HG02610 (cell line): ENCODE measurements around the gene CCL4.
A peak's percentile ranks its signal among the peaks of the same experiment; 100 is the strongest.
"Not testable (repeated sequence)": the region's sequence is repeated elsewhere in the genome, so short reads cannot be mapped to it uniquely, and the experiment has no call there.

Experiments used
- ATAC-seq: cut with Tn5 transposase; IDR thresholded peaks from one replicate; pipeline ENCODE4 v1.9.1; 2021; ENCODE audit warnings: mild to moderate bottlenecking, moderate library complexity; ENCODE audit not compliant: unreplicated experiment

Gene CCL4

DNA sequence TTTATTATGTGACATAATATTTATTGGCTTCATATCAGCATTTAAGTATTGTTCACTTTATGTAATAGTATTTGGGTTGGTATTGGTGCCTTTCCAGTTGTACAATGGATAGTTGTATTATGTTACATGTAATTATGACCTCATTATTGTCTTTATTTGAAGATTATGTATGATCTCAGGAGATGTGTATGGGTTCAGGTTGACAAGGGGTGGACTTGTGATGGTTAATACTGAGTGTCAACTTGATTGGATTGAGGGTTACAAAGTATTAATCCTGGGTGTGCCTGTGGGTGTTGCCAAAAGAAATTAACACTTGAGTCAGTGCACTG is 12.0 kb downstream of the CCL4 start:
- not testable (repeated sequence) for ATAC-seq

DNA sequence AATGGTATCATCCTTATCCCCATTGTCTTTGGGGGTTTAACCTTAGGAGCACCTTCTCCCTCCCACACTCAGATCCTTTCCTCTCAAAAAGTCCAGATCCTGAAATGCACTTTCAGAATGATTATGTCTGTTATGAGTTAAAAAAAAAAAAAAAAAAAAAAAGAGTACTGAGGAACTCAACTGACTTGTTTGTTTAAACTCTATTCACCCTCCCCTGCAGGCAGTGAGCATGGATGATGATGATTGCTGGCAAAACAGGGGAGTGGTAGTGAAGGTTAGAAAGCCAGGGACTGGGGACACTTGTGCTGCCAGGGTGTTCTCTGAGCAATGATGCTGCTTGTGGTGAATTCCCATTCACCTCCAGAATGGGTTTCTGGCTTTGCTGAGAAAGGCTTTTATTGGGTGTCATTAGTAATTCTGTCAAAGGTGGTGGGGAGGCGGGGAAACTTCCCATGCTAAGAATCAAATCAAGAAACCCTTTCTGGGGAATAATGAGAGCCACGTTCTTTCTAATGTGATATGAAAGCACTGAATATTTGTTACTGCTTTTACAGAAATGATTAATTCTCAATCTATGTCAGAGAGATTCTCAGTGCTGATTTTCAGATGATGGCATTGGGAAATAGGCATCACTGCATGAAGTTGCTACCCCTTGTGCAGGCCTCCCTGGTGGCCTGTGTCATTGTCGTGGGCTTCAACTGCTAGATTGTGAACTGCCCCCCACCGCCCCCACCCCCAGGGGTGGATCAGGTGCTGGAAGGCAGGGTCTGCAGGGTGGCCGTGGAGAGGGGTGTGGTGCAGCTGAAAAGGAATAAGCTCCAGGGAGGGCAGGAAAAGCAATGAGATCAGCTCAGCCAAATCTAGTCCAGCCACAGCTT is 14.1 kb downstream of the CCL4 start:
- peak; percentile 75 for ATAC-seq

DNA sequence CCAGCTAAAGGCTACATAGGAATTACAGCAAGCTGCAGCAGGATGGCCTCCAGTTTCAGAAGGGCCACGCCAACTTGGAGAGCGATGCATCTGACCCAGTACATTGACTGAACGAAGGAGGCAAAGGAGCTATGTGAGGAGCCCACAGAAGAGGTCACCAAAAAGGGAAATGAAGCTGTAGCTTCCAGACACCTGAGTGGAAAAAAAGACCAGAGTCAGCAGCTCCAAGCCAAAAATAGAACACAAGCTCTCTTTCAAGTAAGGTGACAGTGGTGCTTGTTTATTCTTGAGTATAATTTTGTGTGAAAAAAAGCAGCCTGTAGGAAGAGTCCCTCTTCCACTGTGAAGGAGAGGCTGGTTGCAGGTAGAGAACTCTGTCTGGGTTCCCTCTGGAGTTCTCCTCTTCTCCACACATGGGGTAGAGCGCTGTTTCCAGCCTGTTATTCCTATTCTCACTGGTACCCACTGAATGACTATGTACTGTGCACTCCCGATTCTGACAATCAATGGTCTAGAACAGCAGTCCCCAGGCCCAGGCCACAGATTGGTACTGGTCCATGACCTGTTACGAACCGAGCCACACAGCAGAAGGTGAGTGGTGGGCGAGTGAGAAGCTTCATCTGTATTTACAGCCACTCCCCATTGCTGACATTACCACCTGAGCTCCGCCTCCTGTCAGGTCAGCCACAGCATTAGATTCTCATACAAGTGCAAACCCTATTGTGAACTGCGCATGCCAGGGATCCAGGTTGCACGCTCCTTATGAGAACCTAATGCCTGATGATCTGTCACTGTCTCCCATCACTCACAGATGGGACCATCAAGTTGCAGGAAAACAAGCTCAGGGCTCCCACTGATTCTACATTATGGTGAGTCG is 15.1 kb downstream of the CCL4 start:
- ATAC-seq: no peak

DNA sequence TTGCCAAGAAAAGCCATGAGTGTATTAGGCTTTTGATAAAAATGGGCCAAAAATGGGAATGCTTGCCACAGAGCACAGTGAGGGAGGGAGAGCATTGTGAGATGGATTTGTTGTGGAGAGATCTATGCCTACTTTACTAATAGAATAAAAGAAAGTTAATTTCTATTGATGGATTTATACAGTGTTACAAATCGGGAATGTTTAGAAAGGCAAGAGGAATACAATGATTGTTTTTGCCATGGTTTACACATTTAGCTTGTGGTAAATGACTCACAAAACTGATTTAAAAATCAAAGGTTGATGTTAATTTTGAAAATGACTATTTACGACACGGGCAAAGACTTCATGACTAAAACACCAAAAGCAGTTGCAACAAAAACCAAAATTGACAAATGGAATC is 16.6 kb downstream of the CCL4 start:
- no peak for ATAC-seq

DNA sequence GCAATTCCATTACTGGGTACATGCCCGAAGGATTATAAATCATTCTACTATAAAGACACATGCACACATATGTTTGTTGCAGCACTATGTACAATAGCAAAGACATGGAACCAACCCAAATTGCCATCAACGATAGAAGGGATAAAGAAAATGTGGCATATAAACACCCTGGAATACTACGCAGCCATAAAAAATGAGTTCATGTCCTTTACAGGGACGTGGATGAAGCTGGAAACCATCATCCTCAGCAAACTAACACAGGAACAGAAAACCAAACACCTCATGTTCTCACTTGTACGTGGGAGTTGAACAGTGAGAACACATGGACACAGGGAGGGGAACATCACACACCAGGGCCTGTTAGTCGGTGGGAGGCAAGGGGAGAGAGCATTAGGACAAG is 17.5 kb downstream of the CCL4 start:
- ATAC-seq: not testable (repeated sequence)

DNA sequence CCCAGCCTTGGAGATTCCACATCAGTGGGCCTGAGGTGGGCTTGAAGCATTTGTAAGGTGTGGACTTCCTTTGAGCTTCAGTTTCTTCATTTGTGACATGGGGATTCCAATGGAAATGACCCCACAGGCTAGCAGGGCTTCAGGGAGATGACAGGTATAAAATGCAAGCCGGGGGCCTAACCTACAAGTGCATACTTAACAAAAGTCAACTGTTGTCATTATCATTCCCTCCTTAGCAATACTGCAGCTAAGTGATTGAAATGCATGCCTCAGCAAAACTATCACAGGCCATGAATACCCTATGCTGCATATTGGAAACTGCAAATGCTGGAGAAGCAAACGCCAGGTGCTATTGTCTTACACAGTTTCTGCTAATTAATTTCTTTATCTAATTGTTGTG is 19.8 kb downstream of the CCL4 start:
- no peak for ATAC-seq

DNA sequence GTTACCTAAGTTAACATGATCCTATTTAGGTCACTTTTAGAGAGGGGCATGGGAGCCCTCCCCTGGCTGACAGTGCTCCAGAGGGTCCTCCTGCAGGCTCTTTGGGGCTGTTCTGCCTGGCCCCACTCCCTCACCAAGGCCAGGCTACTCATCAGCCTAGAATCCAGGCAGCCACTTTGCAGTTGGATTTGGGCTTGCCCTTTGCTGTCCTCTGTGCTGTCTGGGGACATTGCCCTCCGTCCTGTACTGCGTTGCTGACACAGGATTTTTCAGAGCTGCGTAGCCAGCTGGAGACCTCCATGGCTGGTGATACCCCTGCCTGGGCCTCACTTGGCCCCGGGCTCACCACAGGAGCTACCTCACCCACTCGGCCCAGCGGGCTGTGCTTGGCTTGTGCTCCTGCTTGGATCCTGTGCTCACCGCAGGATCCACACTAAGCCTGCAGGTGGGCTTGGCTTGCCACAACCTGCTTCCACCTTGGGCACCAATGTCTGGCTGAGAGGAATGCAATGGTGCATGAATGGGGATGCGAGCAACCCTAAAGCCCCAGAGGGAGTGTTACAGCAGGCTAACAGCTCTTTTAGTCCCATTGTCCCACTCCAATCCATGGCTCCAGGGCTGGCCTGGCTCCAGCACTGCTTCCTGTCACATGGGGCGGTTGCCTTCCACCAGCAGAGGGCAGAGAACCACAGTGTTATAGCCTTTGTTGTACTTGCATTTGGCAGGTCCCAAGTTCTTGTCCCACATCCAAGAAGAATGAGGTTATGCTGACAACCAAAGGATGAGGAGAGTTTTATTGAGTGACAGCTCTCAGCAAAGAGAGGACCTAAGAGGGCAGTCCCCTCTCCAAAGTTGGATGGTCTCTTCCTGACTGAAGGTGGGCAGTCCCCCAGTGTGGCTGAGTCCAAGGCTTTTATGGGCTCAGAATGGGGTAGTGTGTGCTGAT is 21.5 kb downstream of the CCL4 start:
- no peak for ATAC-seq

DNA sequence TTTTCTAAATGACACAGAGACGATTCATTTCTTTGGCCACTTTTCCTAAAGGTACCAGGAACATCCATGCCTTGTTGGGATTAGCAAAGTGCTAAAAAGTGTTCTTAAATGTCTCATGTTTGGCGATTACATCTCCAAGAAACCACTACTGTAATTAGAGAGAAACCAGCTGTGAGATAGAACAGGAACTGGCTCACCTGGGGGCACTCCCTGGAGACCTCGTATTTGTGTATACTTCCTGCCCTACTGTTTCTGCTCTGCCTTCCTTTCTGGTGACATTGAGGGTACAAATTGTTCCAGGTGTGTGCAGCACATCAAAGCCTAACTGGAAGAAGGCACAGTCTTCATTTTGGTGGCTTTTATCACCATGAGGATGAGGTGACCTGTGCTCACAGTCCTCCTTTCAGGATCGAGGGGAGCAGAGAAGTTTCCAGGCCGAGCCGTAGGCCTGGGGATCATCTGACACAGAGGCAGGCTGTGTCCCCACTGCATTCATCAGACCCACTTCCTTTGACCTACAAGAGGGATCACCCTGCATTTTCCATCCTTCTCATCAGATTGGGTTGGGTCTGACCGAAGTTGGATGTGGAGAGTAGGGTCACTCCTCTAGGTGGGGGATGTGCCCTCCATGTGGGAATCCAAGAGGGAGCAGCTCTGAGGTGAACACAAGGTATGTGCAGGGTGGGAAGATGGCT is 23.7 kb downstream of the CCL4 start:
- peak; percentile 64 for ATAC-seq

DNA sequence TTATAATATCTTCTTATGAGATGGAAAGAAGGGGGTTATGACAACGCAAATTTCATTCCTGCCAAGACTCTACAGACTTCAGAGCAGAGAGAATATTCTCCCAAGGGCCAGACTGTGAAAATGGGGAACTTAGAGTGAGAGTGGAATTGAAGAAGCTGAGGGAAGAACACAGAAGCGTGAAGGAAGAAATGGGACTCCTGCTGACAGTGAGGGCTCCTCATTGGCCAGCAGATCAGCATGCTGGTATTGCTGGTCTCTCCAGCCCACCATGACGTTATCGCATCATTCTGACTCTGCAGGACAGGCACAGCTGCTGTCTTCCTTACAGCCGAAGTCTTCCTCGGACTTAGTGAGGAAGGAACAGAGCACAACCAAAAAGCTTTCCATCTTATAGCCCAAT is 24.3 kb downstream of the CCL4 start:
- no peak for ATAC-seq

DNA sequence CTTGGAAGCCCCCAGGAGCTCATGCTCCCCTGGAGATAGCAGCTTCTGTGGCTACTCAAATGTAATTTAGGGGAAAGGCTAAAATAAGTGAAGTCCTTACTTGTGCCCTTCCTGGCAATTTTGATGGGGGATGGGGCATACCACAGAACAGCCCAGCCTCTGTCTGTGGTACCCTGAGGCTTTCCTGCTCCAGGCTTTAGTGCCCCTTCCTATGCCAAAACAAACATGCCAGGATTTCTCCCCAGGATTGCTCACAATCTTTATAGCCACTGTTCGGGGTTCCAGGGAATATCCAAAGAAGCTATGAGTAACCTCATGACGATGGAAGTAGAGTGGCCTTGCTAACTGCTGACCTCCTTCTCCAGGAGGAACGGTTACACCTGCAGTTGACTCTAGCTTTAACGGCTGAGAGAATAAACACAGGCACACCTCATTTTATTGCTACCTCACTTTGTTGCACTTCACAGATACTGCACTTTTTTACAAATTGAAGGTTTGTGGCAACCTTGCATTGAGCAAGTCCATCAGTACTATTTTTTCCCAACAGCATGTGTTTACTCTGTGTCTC is 24.9 kb downstream of the CCL4 start:
- ATAC-seq: no peak

DNA sequence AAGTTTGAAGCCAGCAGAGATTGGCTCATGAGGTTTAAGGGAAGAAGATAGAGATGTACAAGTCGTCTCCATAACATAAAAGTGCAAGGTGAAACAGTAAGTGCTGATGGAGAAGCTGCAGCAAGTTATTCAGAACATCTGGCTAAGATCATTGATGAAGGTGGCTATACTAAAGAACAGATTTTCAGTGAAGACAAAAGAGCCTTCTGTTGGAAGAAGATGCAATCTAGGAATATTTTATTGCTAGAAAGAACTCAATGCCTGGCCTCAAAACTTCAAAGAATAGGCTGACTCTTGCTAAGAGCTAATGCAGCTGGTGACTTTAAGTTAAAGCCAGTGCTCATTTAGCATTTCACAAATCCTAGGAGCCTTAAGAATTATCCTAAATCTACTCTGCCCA is 26.0 kb downstream of the CCL4 start:
- ATAC-seq: no peak

DNA sequence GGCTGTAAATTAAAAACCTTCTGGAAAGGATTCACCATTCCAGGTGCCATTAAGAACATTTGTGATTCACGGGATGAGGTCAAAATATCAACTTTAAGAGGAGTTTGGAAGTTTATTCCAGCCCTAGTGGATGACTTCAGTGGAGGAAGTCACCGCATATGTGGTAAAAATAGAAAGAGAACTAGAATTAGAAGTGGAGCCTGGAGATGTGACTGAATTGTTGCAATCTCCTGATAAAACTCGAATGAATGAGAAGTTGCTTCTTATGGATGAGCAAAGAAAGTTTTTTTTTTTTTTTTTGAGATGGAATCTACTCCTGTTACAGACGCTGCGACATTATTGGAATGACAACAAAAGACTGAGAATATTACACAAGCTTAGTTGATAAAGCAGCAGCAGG is 26.7 kb downstream of the CCL4 start:
- no peak for ATAC-seq

DNA sequence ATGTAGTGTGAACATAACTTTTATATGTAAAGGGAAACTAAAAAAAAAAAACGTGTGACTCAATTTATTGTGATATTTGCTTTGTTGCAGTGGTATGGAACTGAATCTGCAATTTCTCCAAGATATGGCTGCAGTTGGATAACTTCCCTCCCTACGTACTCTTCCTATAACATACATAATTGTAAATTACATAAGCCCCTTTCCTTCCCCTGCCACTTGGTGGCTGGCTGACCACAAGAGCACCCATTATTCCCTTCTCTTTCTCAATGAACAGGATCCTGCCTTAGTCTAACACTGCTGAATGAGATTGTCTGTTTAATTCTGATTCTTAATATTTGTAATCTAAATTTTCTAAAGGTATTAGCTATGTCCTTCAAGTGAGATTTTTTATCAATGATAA is 27.8 kb downstream of the CCL4 start:
- no peak for ATAC-seq

DNA sequence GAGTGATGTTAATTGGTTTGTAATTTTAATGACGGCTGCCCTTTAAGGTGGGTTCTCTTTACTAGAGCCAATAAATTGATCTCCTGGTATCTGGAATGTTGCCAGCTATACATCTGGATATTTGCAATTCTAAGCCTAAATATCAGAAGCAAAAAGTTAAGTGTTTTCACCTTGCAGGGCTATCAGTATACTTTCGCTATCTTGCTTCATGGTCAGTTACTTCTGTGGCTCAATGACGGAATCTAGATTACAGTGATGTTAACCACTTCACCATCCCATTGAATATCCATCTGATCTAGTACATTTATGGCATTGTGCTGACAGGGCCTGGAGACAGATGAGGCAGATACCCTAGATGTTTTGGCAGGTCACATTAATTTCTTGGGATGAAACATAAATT is 28.3 kb downstream of the CCL4 start:
- ATAC-seq: no peak

DNA sequence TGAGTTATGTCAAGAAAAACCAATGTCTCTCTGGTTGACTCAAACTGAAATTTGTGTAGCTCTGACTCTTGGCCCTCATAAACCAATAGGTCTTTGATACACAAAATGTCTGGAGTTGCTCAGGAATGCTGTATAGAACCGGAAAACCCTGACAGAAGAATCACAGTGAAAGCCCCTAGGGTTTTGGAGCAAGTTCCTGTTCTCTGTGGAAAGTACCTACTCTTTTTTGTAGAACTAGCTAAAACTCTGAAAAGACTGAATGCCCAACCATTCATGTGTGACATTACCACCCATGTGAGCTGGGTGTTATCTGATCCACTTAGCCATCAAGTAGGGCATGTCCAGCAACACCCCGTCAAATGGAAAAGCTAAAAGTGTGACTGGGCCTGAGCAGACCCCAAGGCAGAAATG is 28.8 kb downstream of the CCL4 start:
- no peak for ATAC-seq

DNA sequence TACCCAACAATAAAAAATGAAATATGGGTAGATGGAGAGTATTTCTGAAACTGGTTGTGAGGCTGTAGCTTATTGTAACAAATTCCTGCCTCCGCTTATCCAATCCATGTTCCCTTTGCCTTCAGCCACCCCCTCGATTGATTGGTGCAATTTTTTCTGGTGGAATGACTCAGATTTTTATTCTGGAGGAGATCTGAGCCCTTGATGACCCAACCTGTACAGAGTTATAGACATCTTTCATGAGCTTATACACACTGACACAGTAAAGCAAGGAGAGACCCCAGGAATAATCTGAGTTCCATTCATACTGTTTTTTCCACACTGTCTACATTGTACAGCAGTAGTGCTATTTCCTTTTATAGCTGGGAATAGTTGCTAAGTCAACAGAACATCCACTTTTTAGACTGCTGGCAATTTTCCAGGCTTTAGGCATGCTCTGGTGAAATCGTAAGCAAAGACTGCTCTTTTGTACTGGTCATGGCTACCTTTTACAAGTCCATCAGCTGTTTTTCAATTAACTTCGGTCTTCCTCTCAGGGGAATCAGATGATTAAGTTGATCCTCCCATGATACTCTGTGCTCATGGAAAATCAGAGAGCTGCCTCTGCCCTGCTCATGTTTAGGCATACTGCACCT is 30.1 kb downstream of the CCL4 start:
- ATAC-seq: no peak

DNA sequence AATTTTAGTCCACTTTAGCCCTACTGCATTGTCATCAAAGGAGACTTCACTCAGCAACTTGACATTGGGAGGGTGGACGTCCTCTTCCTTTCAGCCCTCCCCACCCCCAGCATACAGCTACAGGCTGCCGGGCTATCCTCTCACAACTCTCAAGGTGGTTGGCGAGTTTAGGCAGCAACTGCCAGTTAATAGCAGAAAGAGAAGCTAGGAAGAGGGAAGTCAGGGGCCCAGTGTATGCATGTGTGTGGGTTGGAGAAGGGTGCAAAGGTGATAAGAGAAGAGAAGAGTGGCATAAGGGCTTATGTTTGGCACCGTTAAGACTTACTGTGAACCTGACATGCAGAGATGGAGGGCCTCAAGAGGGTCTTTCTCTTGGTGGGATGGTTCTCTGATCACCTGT is 31.8 kb downstream of the CCL4 start:
- ATAC-seq: no peak

DNA sequence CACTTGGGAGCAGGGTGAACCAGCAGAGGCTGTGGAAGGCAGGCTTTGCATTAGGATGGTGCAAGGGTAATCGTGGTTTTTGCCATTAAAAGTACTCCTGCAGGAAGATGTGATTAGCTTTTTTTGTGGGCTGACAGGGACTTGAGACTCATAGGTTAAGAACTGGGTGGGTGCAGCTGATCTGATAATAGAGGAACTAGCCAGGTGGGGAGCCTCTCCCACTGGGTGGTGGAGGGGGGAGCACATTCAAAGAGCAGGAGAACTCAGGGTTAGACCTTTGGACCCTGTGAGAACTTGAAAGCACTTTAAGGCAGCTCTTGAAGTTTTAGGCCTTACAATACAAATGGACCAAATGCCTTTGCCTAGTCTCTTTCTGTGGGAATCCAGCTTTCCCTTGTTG is 32.4 kb downstream of the CCL4 start:
- ATAC-seq: no peak

DNA sequence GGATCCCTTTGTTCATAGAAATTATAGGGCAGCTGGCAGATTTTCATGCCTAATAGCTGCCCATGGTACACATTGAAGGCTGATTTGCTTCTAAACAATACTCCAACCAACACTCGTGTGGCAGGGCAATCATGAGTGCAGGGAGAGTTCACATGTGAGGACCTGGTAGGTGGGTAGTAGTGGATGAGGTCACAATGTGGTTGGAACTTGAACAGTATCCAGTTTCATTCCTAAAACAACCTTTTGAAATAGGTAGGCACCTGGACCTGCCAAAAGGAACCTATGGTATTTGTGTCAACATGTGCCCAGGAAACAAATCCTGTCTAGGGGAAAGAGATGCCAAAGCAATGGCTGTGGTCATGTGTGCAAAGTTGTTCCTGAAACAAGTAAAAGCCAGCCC is 32.8 kb downstream of the CCL4 start:
- ATAC-seq: no peak

DNA sequence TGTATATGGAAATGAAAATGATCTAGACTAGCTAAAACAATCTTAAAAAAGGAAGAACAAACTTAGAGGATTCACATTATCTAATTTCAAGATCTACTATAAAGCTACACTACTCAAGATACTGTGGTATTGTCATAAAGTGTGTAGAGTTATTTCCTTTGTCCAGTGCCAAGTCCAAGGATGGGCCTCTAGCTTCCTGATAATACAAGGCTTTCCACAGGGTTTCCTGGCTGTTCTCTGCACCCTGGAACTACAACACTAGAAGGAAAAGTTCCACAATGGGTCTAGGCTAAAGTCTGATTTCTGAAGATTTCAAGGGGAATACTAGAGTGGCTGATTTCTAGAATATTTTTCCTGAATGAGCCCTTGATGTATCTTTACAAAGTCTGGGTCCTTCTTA is 38.6 kb downstream of the CCL4 start:
- ATAC-seq: no peak
